ENCODE results near the gene CACNA1C. TPM values are rescaled to one million over a fixed set of nuclear protein-coding genes. Genes with fewer than 3 reads are reported as not detected.

CACNA1C gene
- total RNA-seq, 1 donor from 2014 or later, result 1.6 TPM

- no peak overlapping the region for H3K27ac Mint-ChIP-seq (ENCODE audit: unreplicated experiment)
- no peaks in the 10 kb centered on the region for H3K27me3 Mint-ChIP-seq (ENCODE audit: low read depth)
- no peak overlapping the region for H3K4me3 Mint-ChIP-seq
- H3K9me3 Mint-ChIP-seq, result no peaks in the 10 kb centered on the region
- TF ChIP-seq CTCF (conservative IDR thresholded peaks at IDR 0.05), result no peak
- no peaks in the 10 kb centered on the region for H3K36me3 Mint-ChIP-seq (ENCODE audit: low read depth)
- H3K4me1 Mint-ChIP-seq, result peaks cover 7% of the 10 kb centered on the region
- DNase-seq (ENCODE audit: low read depth, low spot score), result no peak
These were observed 212.0 kb downstream of the CACNA1C start for GRCh38 chr12:2264651-2265232.

DNA sequence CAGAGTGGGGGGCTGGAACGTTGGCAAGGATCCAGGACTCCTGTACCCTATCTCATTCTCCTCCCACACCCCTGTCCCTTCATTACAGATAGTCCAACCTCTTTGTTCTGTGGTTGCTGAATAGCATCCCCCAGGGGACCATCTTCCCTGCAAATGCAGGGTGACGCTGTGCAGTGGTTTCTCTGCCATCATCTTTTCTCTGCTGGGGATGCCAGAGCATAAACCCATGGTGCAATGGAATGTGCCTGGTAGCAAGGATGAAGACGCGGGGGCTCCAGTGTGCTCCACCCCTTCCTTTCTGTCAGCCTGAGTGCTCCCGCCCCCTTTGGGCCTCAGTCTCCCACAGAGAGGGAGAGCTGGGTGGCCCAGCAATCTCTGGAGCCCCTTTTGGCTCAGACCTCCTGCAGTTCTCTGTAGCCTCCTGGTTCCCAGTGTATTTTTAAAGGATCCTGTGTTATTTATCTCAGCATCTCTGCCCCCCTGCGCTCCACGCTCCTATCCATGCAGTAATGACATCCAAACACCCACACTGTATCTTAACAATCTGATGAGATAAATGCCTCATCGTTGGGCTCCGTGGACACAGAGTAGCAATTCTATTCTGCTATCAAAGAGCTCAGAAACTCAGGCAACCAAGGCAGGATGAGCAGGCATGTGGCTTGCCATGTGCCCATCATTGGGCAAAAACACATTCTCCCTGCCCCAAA lies 212.8 kb downstream of the CACNA1C start:
- TF ChIP-seq CTCF (conservative IDR thresholded peaks at IDR 0.05), result no peak
- Mint-ChIP-seq H3K36me3 (ENCODE audit: low read depth) (no peaks in the 10 kb centered on the region), H3K27ac (ENCODE audit: unreplicated experiment) (no peak overlapping the region), H3K4me1 (peaks cover 7% of the 10 kb centered on the region), H3K9me3 (no peaks in the 10 kb centered on the region), H3K27me3 (ENCODE audit: low read depth) (no peaks in the 10 kb centered on the region), H3K4me3 (no peak overlapping the region)
- DNase-seq (ENCODE audit: low read depth, low spot score), result no peak

DNA sequence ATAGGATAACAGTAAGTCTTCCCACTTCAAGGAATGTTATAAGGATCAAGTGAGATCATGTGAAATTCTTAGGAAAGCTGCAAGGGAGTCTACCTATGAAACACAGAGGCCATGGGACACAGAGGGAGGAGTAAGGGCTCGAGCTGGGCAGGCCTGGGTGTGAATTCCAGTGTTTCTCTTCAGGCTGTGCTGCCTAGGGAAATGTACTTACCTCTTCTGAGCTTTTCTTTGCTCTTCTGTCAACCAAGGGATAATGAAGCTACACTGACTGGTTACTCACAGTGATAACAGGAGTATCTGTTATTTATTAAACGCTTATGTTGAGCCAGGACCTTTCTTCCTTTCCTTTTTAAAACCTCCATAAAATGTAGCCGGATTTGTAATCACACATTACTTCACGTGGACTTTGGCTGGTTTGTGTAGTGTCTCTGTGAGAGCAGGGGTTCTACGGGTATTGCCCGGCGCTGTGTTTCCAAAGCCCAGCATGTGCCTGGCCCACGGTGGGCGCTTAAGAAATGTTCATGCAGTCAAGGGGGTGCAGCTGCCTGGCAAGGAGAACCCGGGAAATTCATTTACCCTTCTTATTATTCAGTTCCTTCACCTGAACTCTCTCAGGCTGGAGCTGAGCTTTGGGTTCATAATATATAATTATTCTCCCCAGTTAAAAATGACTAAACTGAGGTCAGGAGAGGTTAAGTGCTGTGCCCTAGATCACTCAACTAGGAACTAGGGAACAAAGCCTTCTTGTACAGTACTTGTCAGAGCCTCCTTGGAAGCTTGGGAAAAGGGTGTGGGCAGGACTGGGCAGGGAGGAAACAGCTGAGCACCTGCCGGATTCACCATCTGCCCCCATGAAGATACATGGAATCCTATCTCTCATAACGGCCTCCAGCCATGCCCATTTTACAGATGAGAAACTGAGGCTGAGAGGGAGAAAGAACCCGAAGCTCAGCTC lies 214.2 kb downstream of the CACNA1C start:
- Mint-ChIP-seq H3K9me3 (no peaks in the 10 kb centered on the region), H3K4me3 (no peak overlapping the region), H3K27me3 (ENCODE audit: low read depth) (no peaks in the 10 kb centered on the region), H3K36me3 (ENCODE audit: low read depth) (no peaks in the 10 kb centered on the region), H3K4me1 (peaks cover 7% of the 10 kb centered on the region), H3K27ac (ENCODE audit: unreplicated experiment) (no peak overlapping the region)
- TF ChIP-seq CTCF (conservative IDR thresholded peaks at IDR 0.05), result no peak
- no peak for DNase-seq (ENCODE audit: low read depth, low spot score)

DNA sequence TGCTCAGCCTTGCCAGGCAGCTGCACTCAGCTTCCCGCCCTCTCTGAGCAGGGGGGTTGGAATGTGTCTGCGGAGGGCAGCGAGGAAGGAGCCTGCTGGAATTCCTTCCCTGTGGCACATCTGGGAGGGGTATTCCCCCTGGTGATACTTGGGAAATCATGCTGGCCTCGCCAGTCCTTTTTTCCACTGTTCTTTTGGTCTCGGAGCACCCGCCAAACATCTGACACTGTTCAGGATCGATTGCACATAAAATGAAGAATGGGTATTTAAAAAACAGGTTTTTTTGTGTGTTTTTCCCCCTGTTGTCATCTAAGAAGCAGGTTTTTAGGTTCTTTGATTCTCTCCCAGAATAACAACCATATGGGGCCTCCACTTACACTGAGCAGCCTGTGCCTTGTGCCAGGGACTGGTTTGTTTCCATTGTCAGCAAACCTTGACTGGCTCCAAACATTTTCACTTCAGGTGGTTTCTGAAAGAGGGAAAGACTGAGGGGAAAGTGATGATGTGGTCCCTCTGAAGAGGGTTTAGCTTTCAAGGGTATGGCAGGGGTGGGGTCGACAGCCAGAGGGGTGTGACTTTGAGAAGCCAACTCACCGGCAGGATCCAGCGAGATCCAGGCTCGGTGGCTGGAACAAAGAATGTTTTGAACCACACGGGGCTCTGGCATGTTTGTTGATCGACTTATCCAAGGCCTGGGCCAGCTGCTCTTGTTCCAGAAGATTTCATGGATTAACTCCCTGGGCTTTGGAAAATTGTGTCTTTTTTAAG lies 215.1 kb downstream of the CACNA1C start:
- H3K27me3 Mint-ChIP-seq (ENCODE audit: low read depth), result no peaks in the 10 kb centered on the region
- peaks cover 7% of the 10 kb centered on the region for H3K4me1 Mint-ChIP-seq
- H3K4me3 Mint-ChIP-seq, result no peak overlapping the region
- H3K27ac Mint-ChIP-seq (ENCODE audit: unreplicated experiment), result no peak overlapping the region
- TF ChIP-seq CTCF (conservative IDR thresholded peaks at IDR 0.05), result no peak
- DNase-seq (ENCODE audit: low read depth, low spot score), result no peak
- H3K36me3 Mint-ChIP-seq (ENCODE audit: low read depth), result no peaks in the 10 kb centered on the region
- no peaks in the 10 kb centered on the region for H3K9me3 Mint-ChIP-seq
